HL-60/S4 treated with phorbol 12-myristate 13-acetate at 8.2 ng/mL for 4 days and 3 days (cell line): ENCODE results near the gene PPIP5K1.
"Not testable (repeated sequence)": the region's sequence is repeated elsewhere in the genome, so short reads cannot be mapped to it uniquely, and the experiment has no call there.

Experiments used
- in situ Hi-C: fragments of 300-500 bp; cut with MboI; formaldehyde crosslinking; loops from 2 replicates; pipeline ENCODE4 v1.15.0; 2022; ENCODE audit warnings: low sequenced_read_pairs

The PPIP5K1 gene

DNA sequence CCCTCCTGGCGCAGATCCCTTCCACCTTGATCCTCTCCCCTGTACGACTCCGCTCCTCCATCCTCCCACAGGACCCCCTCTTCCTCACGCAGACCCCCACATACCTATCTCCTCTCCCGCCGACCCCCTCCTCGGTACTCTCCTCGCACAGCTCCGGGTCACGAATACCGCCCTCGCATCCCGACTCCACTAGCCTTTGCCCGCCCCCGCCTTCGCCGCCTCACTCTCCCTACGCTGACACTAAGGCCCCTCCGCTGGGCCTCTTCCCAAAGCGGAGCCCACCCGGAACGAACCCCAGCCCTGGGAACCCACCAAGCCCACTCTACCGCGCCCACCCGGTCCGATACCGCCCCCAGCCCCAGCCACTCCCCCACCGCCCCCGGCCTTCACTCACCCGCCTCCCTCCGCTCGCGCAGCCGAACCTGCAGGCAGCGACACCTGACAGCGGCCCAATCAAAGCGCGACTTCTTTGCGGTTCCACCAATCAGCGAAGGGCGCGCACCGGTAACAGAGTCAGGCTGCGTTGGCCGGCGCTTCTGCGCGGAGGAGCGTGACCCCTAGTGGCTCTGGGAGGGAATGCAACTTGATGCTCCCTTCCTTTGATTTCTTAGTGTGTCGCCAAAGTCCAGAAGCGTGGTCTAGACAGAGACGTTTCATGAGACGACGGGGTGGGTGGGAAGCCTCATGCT is at the start of gene PPIP5K1:
Gene PPIP5K1, minus strand, starts transcription at position 431 of the 689 bp plus-strand sequence. CDS start 5,704 bp downstream, outside the sequence.
- in situ Hi-C loops, result not testable (repeated sequence)

DNA sequence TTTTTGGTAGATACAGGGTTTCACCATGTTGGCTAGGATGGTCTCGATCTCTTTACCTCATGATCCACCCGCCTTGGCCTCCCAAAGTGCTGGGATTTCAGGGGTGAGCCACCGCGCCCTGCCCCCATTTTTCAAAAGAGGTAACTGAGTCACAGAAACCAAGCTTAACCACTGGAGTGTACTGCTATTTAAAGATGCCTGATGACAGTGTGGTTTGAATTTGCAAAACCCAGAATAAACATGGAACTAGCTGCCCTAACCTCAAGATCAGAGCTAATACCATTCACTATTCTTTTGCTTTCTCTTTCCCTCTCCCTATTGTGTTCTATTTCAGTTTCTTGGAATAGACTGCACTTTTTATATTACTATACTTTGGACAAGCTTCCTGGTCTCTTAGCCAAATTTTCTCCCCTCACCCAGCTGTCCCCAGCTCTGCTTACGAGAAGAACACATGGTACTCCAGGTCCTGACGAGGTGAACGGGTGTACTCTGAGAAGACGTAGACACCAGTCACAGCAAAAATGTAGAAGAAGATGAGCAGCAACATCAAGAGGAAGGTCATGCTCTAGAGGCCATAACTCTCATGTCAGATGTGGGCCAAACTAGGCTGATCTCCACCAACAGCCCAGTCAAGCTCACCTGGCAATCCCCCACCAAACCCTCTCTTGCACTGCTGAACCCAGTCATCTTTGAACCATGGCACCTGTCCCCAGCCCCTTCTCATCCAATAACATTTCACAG is 48.6 kb upstream of the PPIP5K1 start:
- in situ Hi-C loops, result not testable (repeated sequence)

DNA sequence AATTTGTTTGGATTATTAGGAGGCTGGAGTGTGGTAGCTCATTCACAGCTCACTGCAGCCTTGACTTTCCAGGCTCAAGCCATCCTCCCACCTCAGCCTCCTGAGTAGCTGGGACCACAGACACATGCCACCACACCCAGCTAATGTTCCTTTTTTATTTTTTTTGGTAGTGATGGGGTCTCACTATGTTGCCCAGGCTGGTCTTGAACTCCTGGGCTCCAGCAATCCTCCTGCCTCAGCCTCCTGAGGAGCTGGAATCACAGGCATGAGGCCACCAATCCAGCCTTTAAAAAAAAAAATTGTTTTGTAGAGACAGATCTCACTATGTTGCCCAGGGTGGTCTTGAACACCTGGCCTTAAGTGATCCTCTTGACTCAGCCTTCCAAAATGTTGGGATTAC is 36.9 kb upstream of the PPIP5K1 start:
- in situ Hi-C loops, result not testable (repeated sequence)

DNA sequence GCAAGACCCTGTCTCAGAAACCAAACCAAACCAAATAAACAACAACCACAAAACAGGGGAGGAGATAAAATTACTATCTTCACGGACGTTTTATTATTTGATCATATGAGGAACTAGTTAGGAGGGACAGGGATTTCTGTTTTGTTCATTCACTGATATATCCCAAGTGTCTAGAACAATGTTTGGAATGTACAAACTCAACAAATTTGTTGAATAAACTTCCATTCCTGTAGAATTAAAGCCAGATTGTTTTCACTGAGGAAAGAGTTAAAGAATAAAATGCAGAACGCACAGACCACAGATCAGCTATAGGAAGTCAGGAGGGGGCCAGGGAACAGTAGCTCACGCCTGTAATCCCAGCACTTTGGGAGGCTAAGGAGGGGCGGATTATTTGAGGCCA is 35.1 kb upstream of the PPIP5K1 start:
- in situ Hi-C loops, result no loop called here

DNA sequence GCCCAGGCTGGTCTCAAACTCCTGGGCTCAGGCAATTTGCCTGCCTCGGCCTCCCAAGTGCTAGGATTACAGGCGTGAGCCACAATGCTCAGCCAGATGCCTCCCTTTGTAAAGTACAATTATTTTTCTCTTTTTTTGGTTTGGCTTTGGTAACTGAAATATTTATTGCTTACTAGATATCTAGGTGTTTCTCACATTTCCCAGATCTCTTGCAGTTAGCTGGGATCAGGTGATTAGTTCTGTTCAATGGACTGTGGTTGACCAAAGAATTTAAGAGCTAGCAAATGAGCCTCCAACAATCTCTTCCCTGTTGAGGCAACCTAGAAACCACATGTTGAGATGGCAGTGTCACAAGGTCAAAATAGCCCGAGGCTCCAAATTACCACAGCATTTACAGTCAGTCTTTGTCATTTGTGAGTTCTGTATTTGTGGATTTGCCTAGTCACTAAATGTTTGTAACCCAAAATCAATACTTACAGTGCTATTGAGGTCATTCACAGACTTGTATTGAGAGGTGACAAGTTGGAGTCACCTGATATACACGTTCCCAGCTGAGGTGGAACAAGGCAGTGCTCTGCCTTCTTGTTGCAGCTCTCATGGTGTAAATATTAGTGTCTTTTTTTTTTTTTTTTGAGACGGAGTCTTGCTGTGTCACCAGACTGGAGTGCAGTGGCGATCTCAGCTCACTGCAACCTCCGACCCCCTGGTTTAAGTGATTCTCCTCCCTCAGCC is 32.2 kb upstream of the PPIP5K1 start:
- in situ Hi-C loops, result not testable (repeated sequence)

DNA sequence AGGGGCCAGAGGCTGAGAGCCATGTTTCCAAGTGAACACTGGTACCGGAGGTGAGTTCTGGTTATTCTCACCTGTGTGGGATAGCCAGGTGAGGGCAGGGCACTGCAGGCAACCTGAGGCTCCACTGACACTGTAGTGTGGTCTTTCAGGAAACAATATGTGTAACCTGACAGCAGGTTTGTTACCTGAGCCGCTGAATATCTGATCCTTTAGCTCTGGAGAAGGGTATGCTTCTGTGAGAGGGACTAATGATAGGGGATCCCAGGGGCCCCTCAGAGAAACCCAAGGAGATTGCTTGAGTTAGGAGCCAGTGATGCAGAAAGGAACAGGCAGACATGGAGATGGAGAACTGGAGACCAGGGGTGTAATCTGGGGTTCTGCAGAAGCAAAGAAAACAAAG is 28.7 kb upstream of the PPIP5K1 start, which contains the start of gene STRC:
Gene STRC, minus strand, starts transcription at position 101 of the 400 bp plus-strand sequence. Its CDS starts 78 bp downstream, at position 23.
- in situ Hi-C loops, result not testable (repeated sequence)

DNA sequence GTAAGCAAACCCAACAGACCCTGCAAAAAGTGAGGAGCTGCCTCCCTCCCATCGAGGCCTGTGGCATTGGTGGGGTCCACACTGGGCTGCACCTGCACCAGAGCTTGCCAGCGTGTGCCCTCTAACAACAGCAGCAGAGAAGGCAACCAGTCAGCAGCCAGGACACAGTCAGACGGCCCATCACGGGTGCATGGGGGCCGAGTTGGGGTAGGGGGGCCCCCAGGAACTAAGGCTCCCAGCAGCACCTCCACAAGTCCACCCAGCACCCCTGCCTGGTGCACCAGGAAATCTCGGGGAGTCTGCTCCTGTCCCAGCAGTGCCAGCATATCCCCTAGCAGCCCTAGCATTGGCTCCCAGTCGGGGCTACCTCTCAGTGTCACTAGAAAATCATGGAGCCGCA is 27.7 kb upstream of the PPIP5K1 start:
- in situ Hi-C loops, result not testable (repeated sequence)

DNA sequence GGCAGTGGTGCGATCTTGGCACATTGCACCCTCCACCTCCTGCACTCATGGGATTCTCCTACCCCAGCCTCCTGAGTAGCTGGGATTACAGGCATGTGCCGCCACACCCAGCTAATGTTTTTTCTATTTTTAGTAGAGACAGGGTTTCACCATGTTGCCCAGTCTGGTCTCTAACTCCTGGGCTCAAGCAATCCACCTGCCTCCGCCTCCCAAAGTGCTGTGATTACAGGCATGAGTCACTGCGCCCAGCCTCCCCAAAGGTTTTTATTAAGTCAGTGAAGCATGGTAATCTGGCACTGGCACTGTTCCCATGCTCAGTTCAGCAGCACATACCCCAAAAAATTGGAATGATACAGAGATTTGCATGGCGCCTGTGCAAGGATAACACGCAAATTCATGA is 12.2 kb upstream of the PPIP5K1 start:
- in situ Hi-C loops, result not testable (repeated sequence)

DNA sequence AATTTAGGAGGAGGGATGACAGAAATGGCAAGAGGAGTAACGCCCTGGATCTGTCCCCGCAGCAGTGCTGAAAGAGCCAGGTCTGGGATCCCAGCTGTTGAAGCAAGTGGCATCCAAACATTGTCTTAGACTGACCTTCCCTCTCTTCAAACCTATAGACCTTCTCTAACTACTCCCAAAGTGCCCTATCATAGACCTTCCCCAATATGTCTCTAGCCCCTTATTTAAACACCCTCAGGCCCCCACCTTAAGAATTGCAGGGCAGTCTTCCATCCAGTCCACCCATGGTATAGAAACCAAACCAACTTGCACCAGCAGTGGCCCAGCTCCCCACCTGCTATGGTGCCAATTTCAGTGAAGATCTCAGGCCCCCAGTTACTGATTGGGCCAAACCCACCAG is 10.2 kb upstream of the PPIP5K1 start:
- in situ Hi-C loops, result not testable (repeated sequence)

DNA sequence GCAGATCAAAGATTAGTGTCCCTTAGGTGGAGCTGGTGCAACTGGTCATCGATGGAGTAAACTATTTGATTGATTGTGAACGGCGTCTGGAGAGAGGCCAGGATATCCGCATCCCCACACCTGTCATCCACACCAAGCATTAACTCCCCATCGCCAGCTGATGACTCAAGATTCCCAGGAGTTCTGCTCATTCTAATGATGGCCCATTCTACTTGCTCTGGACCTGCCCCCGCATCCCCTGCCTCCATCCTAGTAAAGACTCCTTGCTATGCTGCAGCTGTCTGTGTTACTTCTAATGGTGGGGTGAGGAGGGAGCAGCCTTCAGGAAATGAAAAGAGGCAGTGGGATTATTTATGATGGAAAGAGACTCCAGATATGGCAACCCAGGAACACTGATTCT is 9.1 kb upstream of the PPIP5K1 start:
- in situ Hi-C loops, result not testable (repeated sequence)

DNA sequence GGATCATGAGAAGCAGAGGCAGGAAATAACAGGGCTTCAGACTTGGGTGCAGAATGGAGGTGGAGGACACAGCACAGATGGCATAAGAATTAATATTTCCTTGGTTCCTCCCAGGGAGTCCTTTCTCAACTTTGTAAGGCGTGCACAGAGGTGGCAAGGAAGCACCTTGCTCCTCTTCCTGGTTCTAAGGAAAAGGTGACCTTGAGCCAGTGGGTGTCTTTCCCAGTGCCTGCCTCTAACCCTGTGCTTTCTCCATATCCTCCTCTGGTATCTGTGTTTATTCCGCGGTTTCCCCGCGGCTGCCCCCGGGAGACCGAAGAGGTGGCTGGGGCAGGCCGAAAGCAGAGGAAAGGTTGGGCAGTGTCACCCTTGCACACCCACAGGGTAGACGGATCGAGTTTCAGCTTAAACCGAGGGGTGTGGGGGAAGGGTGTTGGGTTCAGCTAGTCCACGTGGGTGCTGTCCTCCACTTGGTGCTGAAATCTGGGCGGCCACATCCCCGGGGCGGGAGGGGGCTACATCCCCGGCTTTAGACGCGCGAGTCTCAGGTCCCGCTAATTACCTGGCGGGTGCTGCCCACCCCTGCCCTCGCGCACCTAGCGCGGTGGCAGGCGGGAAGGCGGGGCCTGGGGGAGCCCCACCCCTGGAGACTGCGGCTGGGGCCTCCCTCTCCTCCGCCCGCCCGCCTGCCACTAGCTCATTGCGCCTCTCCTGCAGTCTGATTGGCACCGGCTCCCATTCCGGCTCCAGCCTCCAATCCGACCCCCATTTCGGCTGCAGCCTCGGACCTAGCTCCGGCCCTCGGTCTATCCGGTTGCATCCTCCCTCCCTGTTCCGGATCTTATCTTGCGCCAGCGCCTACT is 3.6 kb upstream of the PPIP5K1 start, which contains the start of gene CKMT1B:
Gene CKMT1B, plus strand, starts transcription at position 700 of the 863 bp plus-strand sequence. CDS start 192 bp downstream, outside the sequence.
- in situ Hi-C loops, result not testable (repeated sequence)

DNA sequence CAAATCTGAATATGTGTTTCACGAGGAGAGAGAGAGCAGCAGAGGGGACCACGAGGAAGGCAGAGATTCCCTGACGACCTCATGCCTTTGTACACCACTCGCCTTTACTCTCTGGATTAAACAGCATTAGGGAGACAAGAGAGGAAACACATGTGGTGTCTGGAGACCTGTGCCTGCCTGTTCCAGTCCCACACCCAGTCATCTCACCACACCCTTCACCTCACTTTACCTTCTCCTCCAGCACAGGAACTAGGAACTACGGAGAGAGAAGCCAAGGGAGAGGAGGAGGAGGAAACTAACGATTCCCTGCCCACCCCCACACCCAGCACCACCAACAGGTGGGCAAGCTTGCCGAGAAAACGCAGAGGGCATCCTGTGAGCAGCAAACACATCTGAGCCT is 2.8 kb upstream of the PPIP5K1 start:
- in situ Hi-C loops, result not testable (repeated sequence)

DNA sequence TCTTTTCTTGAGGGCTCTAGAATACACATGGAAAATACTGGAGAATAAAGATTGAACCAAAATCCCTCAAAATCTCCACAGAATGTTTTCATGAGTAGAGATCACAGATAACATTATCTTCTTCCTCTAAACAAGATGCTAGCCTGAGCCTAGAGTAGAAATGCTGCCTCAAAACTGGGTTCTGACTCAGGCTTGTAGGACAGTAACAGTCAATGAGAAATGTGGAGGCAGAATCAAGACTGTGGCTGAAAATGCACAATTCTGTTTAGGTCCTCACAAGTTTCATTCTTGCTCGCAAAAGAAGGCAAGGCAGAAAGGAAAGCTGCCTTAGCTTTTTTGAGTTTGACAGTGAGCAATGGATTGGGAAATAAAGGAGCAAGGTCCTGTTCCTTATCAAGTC is 15.4 kb downstream of the PPIP5K1 start:
- in situ Hi-C loops, result not testable (repeated sequence)

DNA sequence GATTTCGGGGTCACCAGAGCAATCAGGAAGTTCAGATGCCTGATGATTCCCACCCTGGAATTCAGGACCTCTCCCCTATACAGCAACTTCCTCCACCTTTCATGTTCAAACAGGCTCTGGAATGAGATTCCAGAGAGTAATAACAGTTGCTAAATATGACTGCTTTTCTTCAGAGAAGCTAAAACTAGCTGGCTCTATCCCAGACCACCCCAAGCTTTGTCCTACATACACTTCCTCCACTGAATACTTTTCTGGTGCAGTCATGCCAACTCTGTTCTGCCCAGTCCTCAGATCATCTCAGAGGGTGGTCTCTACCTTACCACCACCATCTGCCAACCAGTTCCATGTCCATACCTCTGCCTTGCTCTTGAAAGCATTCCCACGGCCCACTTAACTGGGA is 23.4 kb downstream of the PPIP5K1 start:
- in situ Hi-C loops, result not testable (repeated sequence)

DNA sequence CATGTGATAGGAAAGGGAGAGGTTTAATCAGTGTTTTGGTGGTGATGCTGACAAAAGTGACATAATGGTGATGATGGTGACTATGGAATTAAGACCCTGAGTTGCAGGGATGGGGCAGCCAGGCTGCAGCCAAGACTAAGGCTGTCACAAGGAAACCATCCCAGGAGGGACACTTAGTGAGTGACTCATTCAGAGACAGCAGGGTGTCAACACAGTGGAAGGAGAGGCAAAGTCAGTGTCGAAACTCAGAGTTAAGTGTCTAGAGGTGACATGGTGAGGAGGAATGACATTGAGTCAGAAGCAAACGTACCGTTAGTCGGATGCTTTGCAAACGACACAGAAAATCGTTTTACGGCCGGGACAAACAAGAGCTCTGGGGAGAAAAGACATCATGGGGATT is 26.2 kb downstream of the PPIP5K1 start:
- in situ Hi-C loops, result not testable (repeated sequence)

DNA sequence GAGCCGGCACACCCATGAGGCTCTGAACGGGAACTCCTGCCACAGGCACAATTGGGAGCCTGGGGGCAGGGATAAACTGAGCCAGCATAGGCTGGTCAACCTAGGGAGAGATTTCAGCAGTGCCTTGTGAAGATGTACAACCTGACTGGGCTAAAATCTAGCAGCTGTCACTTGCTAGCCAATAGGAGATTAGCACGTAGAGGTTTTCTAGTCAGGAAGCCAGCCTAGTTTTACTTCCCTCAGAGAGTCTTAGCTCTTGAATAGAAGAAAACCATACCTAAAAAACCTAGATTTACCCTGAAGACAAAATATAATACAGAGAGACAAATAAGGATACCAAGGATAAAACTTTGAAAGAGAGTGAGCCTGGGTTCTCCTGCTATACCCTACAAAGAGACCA is 27.3 kb downstream of the PPIP5K1 start:
- in situ Hi-C loops, result not testable (repeated sequence)

DNA sequence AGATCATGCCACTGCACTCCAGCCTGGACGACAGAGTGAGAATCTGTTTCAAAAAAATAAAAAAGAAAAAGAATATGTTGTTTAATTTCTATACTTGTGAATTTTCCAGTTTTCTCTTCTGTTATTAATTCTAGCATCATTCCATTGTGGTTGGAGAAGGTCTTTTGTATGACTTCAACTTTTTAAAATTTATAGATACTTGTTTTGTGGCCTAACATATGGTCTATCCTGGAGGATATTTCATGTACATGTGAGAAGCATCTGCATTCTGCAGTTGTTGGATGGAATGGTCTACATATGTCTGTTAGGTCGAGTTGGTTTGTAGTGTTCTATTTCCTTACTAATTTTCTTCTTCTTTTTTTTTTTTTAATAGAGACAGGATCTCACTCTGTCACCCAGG is 37.0 kb downstream of the PPIP5K1 start:
- in situ Hi-C loops, result no loop called here

DNA sequence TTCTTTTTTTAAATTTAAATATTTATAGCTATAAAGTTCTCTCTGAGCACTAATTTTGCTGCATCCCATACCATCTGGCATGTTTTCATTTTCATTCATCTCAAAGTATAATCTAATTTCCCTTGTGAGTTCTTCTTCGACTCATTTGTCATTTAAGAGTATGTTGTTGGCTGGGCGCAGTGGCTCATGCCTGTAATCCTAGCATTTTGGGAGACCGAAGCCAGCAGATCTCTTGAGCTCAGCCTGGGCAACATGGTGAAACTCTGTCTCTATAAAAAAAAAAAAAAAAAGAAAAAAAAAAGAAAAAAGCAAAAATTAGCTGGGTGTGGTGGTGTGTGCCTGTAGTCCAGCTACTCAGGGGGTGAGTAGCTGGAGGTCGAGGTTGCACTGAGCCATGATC is 37.8 kb downstream of the PPIP5K1 start:
- in situ Hi-C loops, result no loop called here

DNA sequence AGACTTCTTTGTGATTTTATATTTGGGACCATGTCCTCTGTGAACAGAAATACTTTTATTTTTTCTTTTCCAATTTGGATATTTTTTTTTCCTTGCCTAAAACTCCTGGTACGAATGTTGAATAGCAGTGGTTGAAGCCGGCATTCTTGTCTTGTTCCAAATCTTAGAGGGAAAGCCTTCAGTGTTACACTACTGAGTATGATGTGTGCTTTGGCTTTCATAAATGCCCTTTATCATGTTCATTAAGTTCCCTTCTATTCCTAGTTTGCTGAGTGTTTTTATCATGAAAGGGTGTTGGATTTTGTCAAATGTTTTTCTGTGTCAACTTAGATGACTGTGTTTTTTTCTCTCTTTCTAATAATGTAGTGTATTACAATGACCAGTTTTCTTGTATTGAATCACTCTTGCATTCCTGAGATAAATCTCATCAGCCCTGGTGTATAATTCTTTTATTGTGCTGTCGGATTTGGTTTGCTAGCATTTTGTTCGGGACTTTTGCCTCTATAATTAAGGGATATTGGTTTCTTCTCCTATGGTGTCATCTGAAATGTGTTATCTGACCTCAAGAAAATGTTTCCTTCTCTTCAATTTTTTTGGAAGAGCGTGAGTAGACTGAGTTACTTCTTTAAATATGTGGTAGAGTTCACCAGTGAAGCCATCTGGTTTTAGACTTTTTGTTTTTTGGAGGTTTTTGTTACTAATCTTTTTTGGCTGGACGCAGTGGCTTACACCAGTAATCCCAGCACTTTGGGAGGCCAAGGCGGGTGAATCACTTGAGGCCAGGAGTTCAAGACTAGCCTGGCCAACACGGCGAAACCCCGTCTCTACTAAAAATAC is 39.3 kb downstream of the PPIP5K1 start:
- in situ Hi-C loops, result no loop called here

DNA sequence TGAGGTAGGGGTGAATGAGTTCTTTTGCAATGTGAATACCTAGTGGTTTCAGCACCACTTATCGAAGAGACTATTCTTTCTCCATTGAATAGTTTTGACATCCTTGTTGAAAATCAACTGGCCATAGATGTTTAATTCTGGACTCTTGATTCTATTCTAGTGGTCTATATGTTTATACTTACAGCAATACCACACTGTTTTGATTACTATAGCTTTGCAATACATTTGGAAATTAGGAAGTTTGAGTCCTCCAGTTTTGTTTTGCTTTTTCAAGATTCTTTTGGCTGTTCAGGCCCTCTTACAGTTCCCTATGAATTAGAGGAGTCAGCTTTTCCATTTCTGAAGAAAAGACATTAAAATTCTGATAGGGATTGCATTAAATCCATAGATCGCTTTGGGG is 42.5 kb downstream of the PPIP5K1 start:
- in situ Hi-C loops, result no loop called here
